GM19372 (cell line): ENCODE measurements around the gene SRRD.

Experiments used
- ATAC-seq: cut with Tn5 transposase; IDR thresholded peaks from one replicate; pipeline ENCODE4 v1.9.1; 2021; ENCODE audit warnings: mild to moderate bottlenecking, low read depth, moderate library complexity; ENCODE audit not compliant: unreplicated experiment

SRRD gene

DNA sequence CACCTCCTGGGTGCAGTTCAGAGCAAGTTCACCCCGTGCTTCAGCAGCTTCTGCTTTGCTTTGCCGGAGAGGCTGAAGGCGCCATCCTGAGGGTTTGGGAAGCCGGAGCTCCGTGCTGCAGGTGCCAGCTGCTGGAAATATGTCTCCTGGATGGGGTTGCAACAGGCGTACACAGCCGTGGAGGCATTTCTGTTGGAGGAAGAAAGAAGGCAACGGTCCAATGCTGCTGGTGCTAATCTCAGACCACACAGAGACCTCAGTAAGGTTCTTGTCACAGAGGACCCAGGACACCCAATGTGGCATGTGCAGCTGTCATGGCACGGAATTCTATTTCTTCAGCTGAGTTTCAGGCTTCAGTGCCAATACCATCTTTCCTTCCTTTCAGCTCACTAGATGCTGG is 30.5 kb upstream of the SRRD start:
- no peak for ATAC-seq

DNA sequence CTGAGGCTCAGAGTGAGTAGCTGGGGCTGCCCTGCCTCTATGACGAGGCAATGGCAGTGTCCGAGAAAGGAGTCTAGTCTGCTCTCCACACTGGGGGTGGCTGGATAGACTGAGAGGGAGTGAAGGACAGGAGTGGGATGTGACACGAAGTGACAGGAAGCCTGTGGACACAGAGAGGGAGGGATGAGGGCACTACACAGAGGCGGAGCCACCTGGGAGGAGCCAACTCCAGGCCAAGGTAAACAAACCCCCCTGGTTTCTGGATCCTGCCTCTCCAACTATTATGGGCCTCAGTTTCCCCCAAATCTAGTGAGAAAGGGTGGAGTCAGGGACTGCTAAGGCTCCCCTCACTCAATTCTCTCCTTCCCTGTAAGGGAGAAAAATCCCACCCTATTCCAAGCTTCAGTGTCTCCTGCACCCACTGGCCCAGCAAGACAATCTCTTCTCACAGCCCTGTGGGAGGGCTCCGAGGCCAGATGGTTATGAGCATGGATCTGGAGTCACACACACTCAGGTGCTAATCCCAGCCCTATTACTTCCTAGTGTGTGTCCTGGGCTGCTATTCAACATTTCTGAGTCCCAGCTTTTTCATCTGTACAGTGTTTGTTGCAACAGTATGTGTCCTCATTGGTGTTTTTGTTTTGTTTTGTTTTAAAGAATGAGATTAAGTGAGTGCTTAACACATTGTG is 29.7 kb upstream of the SRRD start:
- ATAC-seq, result no peak

DNA sequence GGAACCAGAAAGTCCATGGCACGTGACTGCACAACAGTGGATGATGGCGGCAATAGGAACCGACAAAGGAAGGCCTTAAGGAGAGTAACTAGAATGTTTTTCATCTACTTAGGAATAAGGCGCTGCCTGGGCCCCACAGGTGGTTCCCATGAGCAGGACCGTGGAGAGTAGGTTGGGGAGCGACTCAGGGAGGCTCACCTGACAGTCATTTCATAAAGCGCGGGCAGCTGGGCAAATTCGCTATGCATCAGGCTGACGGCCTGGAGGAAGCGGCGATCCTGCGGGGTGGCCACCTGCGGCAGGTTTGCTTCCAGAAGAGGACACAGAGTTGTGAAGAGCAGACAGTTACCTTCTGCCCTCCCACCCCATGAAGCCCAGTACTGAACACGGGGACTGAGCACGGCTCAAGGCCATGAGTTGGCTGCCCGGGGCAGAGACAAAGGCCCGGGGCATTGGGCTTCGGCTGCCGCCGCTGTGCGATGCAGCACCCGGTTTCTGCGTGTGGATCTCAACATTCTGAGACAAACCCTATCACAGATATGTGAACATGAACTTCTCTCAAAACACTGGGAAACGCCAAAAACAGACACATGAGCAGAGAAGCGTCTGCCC is 25.9 kb upstream of the SRRD start:
- ATAC-seq, result no peak

DNA sequence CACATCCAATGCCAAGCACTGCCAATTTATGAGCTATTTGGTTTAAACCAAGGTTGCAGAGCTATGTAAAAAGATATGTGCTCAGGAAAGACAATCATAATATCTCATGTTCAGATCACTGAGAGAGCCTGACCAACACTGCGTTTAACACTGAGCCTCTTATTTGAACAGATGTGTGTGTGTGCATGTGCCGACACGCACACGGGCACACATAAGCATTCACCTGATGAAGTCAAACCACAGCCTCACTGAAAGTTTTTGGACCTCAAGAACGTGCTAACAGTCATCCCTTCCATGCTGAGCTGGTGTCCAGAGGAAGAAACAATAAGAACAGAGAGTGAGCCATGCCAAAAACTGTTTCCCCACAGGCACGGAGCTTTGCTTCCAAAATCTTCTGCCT is 23.5 kb upstream of the SRRD start:
- ATAC-seq, result no peak

DNA sequence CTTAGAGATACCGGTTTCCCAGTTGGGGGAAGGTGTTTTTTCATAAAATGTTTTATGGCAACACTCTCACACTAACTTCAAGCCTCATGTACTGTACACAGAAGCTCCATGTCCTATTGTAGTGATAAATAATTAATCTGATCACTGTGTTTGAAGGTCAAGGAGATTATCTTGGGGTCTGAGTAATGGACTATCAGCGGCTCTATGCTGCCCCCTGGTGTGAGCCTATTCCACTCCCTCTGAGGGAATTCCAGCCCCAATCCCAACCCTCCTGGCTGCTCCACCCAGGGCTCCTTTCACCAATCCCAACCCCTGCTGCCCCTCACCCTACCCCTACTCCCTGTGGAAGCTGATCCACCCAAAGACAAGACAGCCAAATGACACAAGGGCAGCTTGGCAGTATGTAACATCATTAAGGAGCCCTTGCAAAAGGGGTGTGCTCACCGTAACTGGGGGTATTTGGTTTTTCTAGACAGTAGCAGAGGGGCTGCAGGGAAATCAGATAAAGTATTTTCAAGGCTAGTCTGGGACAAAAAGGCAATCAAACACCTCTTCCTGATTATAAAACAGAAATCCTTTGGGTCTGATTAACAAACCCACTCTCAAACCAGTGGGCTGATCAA is 22.4 kb upstream of the SRRD start:
- ATAC-seq, result no peak

DNA sequence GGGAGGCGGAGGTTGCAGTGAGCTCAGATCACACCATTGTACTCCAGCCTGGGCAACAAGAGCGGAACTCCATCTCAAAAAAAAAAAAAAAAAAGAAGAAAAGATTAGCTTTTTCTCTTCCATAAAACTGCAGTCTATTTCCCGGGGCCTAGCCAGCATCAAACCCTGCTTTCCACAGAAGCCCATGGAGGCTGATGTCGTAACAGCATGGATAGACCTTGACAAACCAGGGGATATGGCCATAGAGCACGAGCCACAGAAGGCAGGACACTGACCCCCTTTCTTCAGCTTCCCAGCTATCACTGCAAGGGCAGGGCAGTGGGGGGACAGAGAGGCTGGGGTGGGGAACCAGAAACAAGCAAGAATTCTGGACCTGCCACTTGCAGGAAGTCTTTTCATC is 21.6 kb upstream of the SRRD start:
- no peak for ATAC-seq

DNA sequence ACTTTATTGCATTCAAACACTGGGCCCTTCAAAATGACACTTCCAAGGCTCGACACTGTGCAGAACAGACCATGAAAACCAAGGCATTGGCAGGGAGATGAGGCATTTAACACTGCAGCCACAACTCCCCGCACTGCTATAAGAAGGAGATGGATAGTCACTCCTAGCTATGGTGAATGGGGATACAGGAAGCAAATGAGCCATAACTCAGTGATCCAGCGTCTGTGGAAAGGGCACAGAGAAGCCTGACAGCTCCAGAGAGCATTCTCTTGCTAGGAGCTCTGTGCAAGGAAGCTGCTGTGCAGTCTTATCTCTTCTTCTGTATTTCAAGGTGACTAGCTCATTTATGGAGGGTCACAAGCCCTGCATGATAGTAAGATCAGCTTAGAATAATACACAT is 21.0 kb upstream of the SRRD start:
- ATAC-seq, result no peak

DNA sequence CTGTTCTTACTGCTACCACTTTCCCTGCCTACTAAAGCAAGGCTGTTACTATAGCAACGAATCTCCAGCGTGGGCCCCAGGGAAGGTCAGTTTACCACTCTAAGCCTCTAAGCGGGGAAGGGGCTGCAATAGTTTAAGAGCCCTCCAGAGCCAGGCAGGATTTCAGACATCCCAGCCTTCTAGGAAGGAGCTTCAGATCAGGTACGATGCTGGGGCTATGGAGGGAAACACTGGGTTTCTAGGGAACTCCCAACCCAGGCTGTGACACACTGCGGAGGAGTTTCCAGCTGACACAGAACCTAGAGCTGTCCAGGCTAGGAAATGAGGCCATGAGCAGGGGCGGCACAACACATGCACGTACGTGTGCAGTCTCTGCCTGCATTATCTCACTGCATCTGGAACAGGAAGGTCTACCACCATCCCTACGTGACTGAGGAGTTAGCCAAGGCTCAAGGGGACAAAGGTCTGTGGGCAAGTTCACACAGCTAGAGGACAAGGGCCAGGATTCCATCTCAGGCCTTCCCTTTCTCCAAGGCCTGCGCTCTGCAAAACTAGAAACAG is 20.5 kb upstream of the SRRD start:
- no peak for ATAC-seq

DNA sequence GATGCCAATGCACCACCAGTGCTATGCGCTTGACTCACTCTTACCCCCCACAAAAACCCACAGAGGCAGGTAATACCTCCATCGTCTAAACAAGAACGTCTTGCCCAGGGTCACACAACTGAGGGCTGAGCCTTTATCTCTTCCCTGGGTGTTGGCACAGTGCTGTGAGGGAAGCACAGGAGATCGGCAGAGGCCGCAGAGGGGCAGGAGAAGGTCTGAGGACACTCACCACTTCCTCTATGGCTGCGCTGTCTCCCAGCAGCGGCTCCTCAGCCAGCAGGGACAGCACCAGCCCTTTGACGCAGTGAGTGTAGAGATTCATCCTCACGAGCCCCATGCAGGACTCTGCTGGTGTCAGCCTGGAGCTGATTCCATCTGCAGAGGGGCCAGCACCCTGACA is 20.0 kb upstream of the SRRD start:
- ATAC-seq, result no peak

DNA sequence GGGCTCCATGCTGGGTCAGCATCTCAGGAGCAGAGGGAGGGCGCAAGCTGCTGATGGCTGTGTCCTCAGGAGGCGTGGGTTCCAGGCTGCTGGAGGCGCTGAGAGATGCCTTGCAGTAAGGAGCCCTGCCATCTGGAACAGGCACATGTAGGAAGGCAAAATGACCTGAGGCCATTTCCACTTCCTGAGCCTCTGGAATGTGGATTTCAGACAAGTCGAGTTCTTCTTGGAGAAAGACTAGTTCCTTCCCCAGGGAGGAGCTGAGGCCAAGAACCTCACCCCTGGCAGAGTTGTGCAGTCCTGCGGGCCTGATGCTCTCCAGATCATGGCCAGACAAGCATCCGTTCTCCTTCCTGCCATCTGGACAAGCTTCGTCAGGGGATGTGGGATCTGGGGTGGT is 19.4 kb upstream of the SRRD start:
- ATAC-seq, result no peak

DNA sequence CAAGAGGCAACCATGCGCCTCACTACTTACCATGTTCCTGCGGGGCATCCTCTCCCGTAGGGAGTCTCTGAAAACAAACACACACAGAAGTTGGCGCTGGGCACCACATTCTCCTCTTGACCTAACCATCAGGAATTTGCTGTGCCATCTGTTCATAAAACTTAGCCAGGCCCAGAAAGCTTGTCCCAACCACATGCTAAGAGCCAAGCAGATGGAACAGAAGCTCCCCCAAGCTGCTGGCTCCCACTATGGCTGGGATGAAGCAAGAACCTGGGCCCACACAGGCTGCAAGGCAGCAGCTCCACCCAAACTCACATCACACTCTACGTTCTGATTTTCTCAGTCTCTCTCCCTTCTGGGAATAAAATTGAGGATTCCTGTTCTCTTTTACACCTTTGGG is 17.5 kb upstream of the SRRD start:
- ATAC-seq, result no peak

DNA sequence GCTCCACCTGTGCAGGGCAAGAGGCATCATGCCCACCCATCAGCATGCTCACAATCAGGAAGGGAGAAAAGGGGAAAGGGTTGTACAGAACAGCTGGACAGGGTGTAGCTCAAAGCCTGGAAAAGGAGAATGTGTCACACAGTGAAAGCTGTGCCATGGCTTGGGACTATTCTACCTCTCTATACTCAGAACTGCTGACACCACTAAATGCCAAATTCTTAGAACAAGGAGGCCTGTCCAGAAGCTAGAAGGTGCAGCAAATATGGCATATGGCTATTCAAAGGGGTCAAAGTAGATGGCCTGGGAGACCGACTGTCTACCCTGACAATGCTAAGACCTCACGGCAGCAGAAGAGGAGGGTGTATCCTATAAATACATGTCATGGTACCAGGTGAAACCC is 12.9 kb upstream of the SRRD start:
- no peak for ATAC-seq

DNA sequence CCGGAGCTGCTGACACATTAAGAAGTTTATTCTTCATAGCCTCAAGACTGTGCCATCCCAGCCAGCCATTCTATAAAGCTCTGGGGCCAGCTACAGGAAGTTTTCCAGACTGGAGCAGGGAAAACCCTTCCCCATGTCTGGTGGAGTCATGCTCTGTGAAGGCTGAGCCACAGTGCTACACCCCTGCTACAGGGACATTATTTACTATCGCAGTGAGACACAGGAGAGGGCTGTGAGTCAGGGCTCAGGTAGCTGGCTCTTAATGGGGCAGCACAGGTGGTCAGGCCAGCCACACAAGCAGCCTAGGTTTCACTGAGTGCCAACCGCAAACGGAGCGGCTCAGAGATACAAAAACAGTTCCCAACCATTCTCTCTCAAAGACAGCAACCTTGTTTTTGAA is 12.2 kb upstream of the SRRD start:
- no peak for ATAC-seq

DNA sequence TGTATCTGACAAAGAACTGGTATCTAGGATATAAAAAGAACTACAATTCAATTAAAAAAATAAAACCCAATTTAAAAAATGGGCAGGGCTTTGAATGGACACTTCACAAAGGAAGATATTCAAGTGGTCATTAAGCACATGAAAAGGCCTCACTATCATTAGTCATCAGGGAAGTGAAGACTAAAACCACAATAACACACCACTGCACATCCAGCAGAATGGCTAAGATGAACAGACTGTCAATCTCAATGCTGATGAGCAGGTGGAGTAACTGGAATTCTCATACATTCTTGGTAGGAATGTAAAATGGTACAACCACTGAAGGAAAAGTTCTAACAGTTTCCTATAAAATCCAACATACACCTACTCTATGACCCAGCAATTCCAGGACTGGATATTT is 9.0 kb upstream of the SRRD start:
- no peak for ATAC-seq

DNA sequence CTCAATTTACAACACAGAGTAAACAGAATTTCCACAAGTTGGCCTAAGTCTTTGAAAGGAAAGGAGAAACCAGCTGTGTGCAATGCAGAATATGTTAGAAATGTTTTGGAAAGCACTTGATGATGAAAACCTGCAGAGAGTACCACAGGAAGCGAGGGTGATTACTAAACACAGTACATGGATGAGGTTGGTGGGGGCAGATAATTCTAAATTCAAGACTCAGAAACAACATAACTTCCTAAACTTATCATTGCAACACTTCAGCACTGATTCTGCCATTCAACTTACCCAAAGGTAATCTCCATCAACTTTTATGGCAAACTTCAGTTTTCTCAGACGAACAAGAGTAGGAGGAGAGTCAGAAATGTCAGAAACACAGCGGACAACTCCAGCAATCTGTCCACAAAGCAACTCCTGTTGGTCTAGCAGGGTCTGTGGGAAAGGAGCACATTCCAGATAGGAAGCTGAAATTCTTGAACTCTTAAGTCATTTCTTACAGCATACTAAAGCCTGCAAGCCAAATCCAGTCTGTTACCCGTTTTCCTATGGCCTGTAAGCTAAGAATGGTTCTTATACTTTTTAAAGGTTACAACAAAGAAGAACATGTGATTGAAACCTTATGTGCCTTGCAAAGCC is 6.9 kb upstream of the SRRD start:
- ATAC-seq, result no peak

DNA sequence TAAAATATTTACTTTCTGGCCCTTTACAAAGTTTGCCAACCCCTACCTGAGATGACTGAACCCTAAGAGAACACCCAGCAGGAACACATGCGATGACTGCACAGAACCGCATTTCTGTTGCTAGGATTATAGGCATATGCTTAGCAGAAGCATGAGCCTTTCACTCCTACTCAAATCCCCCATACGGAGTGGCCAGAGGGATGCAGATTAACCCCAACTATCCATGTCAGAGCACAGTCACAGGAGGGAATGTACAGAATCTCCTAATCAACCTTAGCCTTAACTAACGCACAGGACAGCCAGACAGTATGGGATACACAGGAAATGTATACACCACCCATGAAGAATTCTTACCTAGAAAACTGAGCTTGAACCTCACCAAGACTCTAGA is 6.3 kb upstream of the SRRD start:
- ATAC-seq, result no peak

DNA sequence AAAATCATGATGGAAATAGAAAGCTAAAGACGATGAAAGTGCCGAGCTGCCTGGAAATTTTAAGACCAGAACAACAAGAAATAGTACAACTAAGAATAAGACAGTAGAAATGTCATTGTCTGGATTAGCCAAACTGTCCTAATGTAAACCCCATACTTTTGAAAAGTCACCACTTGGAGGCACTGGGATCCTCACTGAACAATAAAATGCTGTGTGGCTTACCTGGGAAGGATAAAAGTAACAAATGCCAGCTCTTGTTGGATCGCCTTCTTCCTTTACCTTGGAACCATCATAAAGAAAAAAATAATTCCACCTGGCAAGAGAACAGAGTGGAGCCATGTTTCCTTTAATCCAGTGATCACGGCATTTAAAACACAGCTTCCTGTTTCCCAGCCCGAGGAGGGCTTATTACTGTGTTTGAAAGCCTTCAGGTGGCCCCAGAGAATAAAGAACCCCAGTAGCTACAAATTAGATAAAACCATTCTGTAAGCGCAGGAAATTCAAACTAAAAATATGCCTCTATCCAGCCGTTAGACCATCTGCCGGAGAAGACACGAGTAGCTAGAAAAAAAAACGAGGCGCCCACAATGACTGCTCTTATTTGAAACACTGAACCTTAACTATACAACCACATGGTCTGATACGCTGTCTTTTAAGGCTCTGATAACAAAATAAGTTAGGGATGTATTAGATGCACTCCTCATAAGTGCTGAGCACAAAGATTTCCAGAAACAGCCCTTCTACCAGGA is 4.5 kb upstream of the SRRD start:
- no peak for ATAC-seq

DNA sequence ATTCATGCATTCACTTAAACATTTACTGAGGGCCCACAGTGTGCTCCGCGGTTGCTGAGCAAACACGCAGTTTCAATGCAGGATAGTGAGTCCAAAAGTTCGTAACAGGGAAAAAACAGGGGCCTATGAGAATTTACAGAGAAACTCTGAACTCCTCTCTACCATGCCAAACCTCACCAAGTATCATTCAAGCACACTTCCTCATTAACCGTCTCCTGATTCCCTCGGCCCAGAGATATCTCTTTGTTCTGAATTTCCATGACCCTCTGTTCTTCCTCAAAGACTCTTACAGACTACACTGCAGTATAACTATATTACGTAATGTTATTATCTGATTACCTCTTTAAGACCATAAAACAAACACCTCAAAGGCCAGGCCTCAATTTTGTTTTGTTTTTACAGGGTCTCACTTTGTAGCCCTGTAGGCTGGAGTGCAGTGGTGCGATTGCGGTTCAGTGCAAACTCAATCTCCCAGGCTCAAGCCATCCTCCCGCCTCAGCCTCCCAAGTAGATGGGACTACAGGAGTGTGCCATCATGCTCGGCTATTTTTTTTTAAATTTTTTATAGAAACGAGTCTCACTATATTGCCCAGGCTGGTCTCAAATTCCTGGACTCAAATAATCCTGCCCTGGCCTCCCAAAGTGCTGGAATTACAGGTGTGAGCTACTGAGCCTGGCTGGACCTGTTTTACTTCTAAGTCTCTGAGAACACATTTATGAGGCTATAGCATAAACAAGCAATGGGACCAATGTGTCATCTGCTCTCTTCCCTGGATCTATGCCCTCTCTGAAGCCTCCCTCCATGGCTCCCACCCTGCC is 3.7 kb upstream of the SRRD start:
- ATAC-seq, result no peak

DNA sequence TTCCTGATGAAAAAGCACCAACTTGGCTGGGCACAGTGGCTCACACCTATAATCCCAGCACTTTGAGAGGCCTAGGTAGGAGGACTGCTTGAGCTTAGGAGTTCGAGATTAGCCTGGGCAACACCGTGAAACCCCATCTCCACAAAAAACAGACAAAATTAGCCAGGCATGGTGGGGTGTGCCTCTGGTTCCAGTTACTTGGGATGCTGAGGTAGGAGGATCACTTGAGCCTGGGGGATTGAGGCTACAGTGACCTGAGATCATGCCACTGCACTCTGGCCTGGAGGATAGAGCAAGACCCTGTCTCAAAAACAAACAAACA is 3.1 kb upstream of the SRRD start:
- no peak for ATAC-seq

DNA sequence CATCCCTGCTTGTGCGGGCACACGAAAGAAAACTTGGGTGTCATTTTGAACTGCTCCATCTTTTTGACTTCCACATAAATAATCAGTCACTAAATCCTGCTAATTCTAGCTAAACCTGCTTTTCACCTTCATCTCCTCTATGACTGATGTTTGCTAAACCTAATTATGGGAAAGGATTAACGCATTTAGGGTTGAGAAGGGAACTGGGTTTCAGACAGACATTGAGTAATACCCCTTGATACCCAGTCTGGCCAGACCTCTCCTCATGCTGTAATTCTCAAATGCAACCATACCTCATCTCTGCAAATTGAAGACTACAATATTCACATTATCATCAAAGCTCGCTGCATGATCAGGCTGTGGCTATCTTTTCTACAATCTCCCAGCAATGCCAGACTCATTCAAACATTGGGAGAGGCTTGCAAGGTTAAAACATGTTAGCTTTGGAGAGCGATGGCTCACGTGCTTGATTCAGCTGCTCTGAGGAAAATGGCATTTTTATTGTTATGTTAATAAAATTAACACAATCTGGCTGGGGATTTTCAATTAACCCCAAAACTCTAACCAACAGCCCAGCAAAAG is 2.5 kb upstream of the SRRD start:
- no peak for ATAC-seq
